Activated naive CD4-positive, alpha-beta T cell treated with anti-CD3 and anti-CD28 coated beads, Interleukin-2, amount 50 U/mL, for 72 hours (primary cell): ENCODE data around the gene C2orf76. TPM values are rescaled to one million over a fixed set of nuclear protein-coding genes. Genes with fewer than 3 reads are reported as not detected.

Experiments
- total RNA-seq, 2 donors: library from RNA; stranded (reverse); gene quantifications; one replicate each; pipeline ENCODE4 v1.2.3, GENCODE V29; 2022

C2orf76 gene
- total RNA-seq, 2 donors from 2014 or later = 6.1 to 31.6 TPM

Other genes starting within 250 kb of the C2orf76 start
- not detected for gene C1QL2, start 208.1 kb downstream of the C2orf76 start, total RNA-seq
- under 1 TPM in 1 of 2 donors, not detected in 1; 0.70 TPM for gene STEAP3, start 143.0 kb downstream of the C2orf76 start, total RNA-seq
- gene DBI, start 143 bp upstream of the C2orf76 start, total RNA-seq = 100 to 1,000 TPM in 1 of 2 donors, 10 to 100 TPM in 1; 90.8 to 131 TPM
- not detected for gene TMEM37, start 65.0 kb upstream of the C2orf76 start, total RNA-seq
- gene SCTR, start 157.6 kb upstream of the C2orf76 start, total RNA-seq = not detected
- gene CFAP221, start 177.6 kb upstream of the C2orf76 start, total RNA-seq = not detected